HG03045 (cell line): ENCODE results near the gene NDUFS8.

Source experiments
- ATAC-seq: cut with Tn5 transposase; IDR thresholded peaks from one replicate; pipeline ENCODE4 v1.9.1; 2021; ENCODE audit warnings: mild to moderate bottlenecking, moderate library complexity; ENCODE audit not compliant: unreplicated experiment

Gene NDUFS8

GRCh38 chr11:68048681-68049508 lies 18.4 kb downstream of the NDUFS8 start:
- no peak for ATAC-seq

DNA sequence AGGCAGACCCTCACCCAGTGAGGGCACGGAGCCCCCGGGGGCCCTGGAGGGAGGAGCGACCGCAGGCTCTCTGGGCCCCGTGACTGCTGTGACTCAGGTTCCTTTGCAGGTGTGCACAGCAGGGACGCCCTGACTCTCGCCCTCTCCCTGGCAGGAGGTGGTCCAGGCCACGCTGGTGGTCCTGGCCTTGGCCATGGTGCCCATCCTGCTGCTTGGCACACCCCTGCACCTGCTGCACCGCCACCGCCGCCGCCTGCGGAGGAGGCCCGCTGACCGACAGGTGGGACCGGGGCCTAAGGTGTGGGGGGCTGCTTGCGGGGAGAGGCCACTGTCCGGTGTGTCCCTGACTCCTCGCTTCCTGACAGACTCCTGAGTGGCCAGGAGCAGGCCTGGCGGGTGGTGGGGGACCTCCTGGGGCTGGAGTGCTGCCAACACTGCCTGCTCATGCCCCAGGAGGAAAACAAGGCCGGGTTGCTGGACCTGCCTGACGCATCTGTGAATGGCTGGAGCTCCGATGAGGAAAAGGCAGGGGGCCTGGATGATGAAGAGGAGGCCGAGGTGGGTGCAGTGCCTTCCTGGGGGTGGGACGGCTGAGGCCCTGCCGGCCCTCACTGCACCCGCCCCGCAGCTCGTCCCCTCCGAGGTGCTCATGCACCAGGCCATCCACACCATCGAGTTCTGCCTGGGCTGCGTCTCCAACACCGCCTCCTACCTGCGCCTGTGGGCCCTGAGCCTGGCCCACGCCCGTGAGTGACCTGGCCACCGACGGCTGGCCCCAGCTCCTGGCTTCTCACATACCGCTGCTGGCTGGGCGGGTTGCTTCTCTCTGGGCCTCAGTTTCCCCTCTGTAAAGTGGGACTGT lies 19.3 kb downstream of the NDUFS8 start:
- ATAC-seq = no peak

- ATAC-seq = no peak
Observed at GRCh38 chr11:68050371-68050841, 19.9 kb downstream of the NDUFS8 start.

- ATAC-seq = no peak
Observed at GRCh38 chr11:68051191-68052136, 21.0 kb downstream of the NDUFS8 start.

GRCh38 chr11:68052137-68052873 lies 21.8 kb downstream of the NDUFS8 start:
- ATAC-seq = no peak

DNA sequence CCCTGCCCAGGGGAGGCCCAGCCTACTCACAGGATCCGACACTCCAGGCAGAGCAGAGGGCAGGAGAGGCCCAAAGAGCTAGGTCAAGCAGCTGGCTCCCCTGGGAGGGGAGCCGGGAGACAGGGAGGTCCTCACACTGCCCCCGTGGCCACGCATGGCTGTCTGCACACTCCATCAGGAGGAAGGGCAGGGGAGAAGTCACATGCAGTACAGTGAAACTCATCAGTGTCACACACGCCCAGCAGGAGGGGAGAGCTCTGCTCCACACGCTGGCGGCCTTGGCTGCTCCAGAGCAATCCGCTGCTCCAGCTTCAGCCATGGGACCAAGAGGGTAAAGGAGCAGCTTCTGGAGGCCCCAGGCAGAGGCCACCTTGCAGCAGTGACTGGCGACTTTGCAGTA lies 22.6 kb downstream of the NDUFS8 start:
- ATAC-seq = no peak

DNA sequence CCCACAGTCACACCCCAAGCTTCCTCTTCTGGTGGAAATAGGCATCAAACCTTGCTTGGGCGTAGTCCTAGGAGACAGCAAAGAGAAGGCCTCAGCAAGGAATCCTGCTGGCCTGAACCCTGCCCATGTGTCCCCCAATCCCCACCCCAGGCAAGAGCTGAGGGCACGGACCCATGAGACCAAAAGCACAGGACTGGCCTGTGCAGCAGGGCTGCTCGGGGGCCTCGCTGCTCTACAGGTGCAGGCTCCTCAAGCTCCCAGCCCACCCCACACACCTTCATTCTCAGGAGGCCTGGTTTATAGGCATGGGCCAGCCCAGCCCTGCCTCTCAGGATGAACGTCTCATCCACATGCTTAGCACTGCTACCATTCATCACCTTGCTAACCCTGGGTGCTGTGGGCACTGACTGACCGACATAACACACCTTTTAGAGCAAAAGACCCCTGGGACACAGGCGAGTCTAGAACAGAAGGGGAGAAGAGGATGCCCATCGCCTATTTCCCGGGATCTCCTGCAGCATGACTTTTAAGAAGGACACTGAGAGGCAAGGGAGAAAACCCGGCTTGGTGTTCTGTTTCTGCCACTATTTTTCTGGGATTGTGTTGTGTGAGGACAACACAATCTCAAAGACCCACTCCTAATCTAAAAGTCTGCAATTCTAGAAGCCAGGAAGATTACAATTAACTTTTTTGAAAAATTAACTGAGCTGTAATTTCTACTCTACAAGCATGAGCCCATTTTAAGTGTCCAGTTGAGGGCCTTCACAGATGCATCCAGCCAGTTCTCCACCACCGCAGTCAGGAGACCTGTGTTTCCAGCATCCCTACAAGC lies 23.7 kb downstream of the NDUFS8 start:
- ATAC-seq = no peak

DNA sequence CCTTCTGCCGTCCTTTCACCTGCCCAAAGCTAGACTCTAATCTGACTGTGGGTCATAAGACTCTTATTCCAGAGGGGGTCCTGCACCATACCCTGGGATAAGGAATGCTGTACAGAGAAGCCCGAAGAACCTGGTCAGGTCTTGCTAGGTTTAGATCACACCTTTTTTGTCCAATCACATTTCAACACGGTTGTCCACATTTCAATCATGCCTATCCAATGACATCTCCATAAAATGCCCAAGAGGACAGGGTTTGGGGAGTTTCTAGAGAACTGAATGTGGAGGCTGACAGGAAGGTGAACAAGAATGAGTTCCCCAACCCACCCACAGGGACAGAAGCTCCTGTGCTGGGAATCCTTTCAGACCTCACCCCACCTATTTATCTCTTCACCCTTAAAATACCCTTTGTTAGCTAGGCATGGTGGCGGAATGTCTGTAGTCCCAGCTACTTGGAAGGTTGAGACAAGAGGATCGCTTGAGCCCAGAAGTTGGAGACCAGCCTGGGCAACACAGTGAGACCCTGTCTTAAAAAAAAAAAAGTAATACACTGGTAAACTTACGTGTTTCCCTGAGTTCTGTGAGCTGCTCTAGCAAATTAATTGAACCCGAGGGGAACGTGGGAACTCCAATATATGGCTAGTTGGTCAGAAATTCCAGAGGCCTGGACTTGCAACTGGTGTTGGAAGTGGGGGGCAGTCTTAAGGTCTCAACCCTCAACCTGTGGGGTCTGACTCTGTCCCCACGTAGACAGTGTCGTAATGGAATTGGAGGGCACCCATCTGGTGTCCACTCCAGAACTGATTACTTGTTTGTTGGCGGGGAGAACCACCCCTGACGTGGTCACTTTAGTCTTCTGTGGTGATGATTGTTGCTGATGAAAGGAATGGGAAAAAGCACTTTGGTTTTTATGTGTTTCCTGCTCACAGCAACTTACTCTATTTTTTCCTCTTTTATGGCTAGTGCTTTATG lies 26.1 kb downstream of the NDUFS8 start:
- no peak for ATAC-seq

GRCh38 chr11:68057807-68058206 lies 27.3 kb downstream of the NDUFS8 start:
- no peak for ATAC-seq

DNA sequence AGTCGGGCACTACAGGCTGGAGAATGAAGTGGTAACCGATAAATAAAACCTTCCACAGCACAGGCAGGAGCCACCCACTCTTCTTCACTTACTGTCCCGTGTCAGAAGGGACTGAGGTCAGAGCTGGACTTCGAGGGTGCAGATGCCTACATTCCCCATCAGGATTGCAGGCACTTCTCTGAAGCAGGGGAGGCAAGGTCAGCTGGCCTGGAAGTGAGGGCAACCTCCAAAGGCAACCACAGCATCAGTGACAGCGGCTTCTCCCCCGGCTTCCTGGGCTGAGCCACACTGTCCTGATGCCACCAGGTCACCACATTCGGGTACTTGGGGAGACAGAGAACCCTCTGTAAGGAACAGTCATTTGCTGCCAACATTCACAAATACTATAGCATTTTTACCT lies 31.0 kb downstream of the NDUFS8 start:
- ATAC-seq = no peak

- no peak for ATAC-seq
Observed at GRCh38 chr11:68064926-68065325, 34.4 kb downstream of the NDUFS8 start.

DNA sequence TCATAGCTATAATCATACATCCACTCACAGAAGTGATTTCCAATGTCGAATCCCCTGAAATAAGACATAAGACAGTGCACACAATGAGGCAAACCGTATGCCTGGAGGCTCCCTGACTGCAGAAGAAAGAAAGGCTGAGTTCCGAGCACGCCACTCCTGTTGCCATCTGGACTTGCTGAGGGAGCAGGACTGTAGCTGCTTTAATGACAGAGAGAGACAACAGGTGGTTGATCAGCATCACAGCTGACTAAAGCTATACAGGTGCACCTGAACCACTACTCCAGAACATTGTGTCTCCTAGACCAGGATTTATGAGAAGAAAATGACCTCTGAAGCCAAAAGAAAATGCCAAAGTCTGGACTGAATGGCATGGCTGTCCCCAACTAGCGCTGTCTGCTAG lies 35.4 kb downstream of the NDUFS8 start:
- no peak for ATAC-seq

DNA sequence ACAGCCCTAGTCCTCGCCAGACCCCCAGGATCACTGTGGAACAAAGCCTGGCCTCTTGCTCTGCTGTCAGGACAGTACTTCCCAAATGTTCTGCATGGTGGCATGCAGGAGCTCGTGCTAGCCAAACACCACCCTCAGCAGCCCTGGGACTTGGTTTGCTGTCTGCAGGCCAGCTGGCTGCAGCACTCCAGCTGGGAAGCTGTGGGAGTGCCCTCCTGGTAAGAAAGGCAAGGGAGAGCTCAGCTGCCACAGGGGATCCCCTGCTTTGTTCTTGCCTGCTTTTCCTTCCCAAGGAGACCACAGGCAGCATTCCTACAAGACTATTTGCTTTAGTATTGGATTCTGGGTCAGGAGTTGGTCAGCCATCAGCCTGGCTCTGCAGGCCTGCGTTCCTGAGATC lies 36.3 kb downstream of the NDUFS8 start:
- no peak for ATAC-seq

DNA sequence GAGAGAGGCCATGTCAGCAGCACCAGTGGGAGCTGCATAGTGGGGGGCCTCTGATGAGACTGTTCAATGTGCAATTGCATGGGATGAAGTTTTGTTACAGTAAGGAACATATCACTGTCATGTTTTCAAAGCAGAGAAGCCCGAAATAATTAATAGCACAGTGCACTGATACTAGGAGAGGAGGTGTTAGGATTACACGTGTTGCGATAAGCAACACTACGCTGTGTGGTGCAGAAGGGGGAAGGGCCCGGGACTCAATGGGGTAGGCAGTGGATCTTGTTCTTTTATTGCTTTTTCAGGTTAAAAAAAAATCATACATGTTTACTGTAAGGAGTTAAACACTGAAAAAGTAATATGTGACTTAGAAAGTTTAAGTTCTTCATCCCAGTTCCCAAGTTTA lies 37.5 kb downstream of the NDUFS8 start:
- ATAC-seq = no peak

DNA sequence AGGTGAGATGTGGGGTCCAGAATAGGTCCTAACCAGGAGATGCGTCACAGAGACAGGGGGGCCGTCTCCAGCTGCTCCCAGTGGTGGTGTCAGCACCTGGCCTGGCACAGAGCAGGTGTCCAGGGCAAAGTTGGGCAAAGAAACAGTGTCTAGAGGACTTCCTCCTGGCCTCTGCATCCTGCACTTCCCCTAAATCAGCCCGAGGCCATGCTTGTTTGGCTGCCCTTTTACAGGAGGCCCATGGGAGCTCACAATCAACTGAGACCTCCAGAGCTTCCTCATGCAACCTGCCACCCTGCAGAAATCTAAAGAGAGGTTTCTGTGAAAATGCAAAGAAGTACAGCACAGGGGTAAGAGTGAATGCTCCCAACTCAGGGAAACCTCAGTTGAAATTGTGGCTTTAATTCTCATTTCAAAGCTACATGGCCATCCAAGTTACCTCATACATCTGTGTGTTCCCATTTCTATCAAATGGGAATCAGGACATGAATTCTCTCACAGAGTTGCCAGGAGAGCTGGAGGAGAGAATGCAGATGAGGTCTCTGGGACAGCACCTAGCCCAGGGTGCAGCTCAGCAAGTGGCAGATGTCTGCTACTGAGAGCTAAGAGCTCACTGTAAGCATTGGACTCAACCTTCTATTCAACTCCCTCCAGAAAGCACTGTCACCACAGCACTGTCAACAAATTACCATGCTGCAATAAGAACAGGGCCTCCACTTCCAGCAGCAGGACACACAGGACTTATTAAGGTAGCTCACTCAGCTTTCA lies 41.0 kb downstream of the NDUFS8 start:
- no peak for ATAC-seq

DNA sequence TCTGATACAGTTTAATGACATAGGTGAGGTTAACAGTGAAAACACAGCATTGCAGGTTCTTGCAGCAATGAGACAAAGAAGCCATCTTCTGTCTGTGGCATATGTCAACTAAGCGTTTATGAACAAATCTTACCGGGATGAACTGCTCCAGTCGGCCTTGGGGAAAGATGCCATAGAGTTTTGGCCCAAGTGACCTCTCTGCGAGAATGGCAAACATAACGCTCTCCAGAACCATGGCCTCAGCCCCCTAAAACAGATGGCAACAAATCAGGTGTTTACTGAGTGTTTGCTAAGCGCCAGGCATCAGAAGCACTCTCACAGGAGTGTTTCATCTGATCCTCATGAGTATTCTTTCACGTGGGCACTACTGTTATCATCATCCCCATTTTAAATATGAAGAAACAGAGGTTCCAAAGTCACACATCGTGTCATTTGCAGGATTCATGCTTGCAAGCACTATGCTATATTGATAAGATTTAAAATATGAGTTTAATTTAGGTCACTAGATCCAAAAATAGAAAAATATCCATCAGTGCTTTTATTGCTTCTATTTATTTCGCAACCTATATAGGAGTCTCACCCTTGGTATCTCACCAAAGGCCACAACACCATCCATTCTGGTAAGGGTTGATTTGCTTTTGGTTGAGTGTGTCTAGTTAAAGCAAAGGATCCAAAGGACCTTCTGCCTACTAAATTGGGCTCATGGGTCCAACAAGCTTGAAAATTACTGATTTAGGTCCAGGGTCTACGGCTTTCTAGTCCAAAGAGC lies 44.3 kb downstream of the NDUFS8 start:
- ATAC-seq = no peak
